DND-41 (cell line): ENCODE data around the gene RPN2.

Source experiments
- CTCF ChIP-seq: IDR thresholded peaks from 2 replicates; pipeline ENCODE4 v1.5.1; 2012; ENCODE audit warnings: borderline replicate concordance, low read length, moderate library complexity, mild to moderate bottlenecking; ENCODE audit not compliant: poor library complexity, severe bottlenecking; ENCODE audit errors: extremely low read depth
- EZH2 ChIP-seq: IDR thresholded peaks from 3 replicates; pipeline ENCODE4 v1.6.1; 2012; ENCODE audit warnings: borderline replicate concordance, low read depth, mild to moderate bottlenecking, moderate library complexity, low read length, inconsistent platforms; ENCODE audit not compliant: severe bottlenecking

GRCh38 chr20:37288091-37288490, 109.0 kb downstream of the RPN2 start:
- TF ChIP-seq CTCF (no peak), EZH2 (no peak)
